HG03135 (cell line): ENCODE results near the gene DNAJC4.
A peak's percentile ranks its signal among the peaks of the same experiment; 100 is the strongest.

Experiments
- ATAC-seq: cut with Tn5 transposase; IDR thresholded peaks from one replicate; pipeline ENCODE4 v1.9.1; 2021; ENCODE audit warnings: mild to moderate bottlenecking, moderate library complexity; ENCODE audit not compliant: unreplicated experiment

Gene DNAJC4

GRCh38 chr11:64269540-64270220 is 39.3 kb downstream of the DNAJC4 start:
- ATAC-seq: peak; percentile 65

GRCh38 chr11:64275031-64275800 is 44.9 kb downstream of the DNAJC4 start:
- no peak for ATAC-seq

GRCh38 chr11:64275841-64276240 is 45.5 kb downstream of the DNAJC4 start:
- no peak for ATAC-seq

- ATAC-seq: no peak
Measured at GRCh38 chr11:64276653-64277431, 46.5 kb downstream of the DNAJC4 start.

GRCh38 chr11:64278576-64279190 is 48.3 kb downstream of the DNAJC4 start:
- no peak for ATAC-seq

GRCh38 chr11:64281957-64282770 is 51.8 kb downstream of the DNAJC4 start:
- no peak for ATAC-seq

GRCh38 chr11:64283092-64283491 is 52.7 kb downstream of the DNAJC4 start:
- ATAC-seq: no peak
